ENCODE data around the gene IL22RA1.

The IL22RA1 gene

GRCh38 chr1:24075590-24075854 is 67.4 kb downstream of the IL22RA1 start:
- no peak for TF ChIP-seq SIN3A (IDR thresholded peaks at IDR 0.05; ENCODE audit: borderline replicate concordance, insufficient read depth, low read length)
- no peak for TF ChIP-seq FOXP2 (optimal IDR thresholded peaks at IDR 0.05; ENCODE audit: borderline replicate concordance, extremely low read depth, extremely low read length, insufficient read depth)
- TF ChIP-seq, protein P1, sequence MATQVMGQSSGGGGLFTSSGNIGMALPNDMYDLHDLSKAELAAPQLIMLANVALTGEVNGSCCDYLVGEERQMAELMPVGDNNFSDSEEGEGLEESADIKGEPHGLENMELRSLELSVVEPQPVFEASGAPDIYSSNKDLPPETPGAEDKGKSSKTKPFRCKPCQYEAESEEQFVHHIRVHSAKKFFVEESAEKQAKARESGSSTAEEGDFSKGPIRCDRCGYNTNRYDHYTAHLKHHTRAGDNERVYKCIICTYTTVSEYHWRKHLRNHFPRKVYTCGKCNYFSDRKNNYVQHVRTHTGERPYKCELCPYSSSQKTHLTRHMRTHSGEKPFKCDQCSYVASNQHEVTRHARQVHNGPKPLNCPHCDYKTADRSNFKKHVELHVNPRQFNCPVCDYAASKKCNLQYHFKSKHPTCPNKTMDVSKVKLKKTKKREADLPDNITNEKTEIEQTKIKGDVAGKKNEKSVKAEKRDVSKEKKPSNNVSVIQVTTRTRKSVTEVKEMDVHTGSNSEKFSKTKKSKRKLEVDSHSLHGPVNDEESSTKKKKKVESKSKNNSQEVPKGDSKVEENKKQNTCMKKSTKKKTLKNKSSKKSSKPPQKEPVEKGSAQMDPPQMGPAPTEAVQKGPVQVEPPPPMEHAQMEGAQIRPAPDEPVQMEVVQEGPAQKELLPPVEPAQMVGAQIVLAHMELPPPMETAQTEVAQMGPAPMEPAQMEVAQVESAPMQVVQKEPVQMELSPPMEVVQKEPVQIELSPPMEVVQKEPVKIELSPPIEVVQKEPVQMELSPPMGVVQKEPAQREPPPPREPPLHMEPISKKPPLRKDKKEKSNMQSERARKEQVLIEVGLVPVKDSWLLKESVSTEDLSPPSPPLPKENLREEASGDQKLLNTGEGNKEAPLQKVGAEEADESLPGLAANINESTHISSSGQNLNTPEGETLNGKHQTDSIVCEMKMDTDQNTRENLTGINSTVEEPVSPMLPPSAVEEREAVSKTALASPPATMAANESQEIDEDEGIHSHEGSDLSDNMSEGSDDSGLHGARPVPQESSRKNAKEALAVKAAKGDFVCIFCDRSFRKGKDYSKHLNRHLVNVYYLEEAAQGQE (IDR thresholded peaks at IDR 0.05; ENCODE audit: insufficient read depth in 1 of 2, low read depth in 2 of 2, low read length in 2 of 2): no peak
- no peak for TF ChIP-seq TAF1 (IDR thresholded peaks at IDR 0.05; ENCODE audit: borderline replicate concordance, insufficient read depth, low read length)
- no peak for TF ChIP-seq POLR2AphosphoS5 (IDR thresholded peaks at IDR 0.05; ENCODE audit: low read depth, low read length)

DNA sequence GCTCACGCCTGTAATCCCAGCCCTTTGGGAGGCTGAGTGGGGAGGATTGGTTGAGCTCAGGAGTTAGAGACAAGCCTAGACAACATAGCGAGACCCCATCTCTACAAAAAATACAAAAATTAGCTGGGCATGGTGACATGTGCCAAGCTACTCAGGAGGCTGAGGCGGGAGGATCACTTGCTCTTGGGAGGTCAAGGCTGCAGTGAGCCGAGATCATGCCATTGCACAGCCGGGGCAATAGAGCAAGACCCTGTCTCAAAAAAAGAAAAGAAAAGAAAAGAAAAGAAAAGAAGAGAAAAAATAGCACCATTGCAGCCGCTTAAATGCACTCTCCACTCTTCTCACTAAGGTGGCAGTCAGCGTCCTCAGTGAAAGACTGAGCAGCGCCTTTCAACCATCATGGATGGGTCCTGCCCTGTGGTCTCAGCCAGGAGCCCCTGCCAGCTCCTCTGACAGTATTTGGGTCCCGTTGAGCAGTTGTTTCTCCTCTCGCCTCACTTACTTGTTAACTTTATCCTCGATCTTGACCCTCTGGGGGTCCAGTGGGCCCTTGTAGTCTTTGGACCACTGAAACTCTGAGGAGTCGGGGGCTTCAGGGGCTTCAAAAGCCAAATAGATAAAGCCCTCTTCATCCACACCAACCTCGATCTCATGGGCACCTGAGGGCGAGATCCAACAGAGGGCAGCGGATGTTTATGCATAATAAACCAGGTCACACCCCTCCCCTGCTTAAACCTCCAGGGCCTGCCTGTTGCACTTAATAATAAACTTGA is 67.9 kb downstream of the IL22RA1 start:
- TF ChIP-seq SIN3A (IDR thresholded peaks at IDR 0.05; ENCODE audit: borderline replicate concordance, insufficient read depth, low read length) (no peak), POLR2AphosphoS5 (IDR thresholded peaks at IDR 0.05; ENCODE audit: low read depth, low read length) (no peak), TAF1 (IDR thresholded peaks at IDR 0.05; ENCODE audit: borderline replicate concordance, insufficient read depth, low read length) (no peak), FOXP2 (optimal IDR thresholded peaks at IDR 0.05; ENCODE audit: borderline replicate concordance, extremely low read depth, extremely low read length, insufficient read depth) (no peak)
- TF ChIP-seq, protein P1 (IDR thresholded peaks at IDR 0.05; ENCODE audit: insufficient read depth in 1 of 2, low read depth in 2 of 2, low read length in 2 of 2): no peak

DNA sequence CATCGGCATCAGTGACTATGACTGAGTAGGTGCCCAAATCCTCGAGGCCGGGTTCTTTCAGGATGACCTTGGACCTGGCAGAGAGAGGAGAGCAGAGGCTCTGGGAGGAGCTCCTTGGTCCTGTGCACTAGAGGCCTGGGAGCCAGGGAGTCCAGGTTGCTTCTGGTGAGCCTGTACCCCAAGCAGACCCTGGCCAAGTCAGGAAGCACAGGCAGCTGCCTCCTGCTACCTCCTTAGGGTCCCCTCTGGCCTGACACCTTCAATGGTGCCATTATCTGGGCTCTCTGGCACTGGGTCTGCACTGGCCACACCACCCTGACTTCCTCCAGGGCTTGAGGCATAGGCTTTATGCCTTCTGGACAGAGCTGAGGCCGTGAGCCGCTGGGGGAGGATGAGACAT is 68.7 kb downstream of the IL22RA1 start:
- no peak for TF ChIP-seq SIN3A (IDR thresholded peaks at IDR 0.05; ENCODE audit: borderline replicate concordance, insufficient read depth, low read length)
- TF ChIP-seq TAF1 (IDR thresholded peaks at IDR 0.05; ENCODE audit: borderline replicate concordance, insufficient read depth, low read length): no peak
- no peak for TF ChIP-seq POLR2AphosphoS5 (IDR thresholded peaks at IDR 0.05; ENCODE audit: low read depth, low read length)
- TF ChIP-seq FOXP2 (optimal IDR thresholded peaks at IDR 0.05; ENCODE audit: borderline replicate concordance, extremely low read depth, extremely low read length, insufficient read depth): no peak
- TF ChIP-seq, protein P1 (IDR thresholded peaks at IDR 0.05; ENCODE audit: insufficient read depth in 1 of 2, low read depth in 2 of 2, low read length in 2 of 2): no peak

DNA sequence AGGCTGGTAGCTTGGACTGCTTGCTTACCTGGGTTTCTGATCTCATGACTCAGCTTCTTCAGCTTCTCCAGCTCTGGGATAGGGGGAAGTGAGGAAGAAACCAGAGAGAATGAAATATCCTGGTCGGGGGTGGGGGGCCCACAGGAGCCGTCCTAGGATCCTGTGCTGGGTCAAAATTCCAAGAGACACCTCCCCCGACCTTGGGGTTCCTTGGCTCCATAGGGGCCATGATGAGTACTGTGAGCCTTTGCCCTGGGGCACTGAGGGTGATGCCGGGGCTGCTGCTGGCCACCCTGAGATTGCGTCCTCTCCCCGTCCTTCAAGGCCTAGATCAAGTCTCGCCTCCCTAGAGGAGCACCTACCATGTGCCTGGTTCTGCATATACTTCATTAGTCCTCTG is 71.0 kb downstream of the IL22RA1 start:
- TF ChIP-seq, protein P1 (IDR thresholded peaks at IDR 0.05; ENCODE audit: insufficient read depth in 1 of 2, low read depth in 2 of 2, low read length in 2 of 2): no peak
- no peak for TF ChIP-seq SIN3A (IDR thresholded peaks at IDR 0.05; ENCODE audit: borderline replicate concordance, insufficient read depth, low read length)
- TF ChIP-seq FOXP2 (optimal IDR thresholded peaks at IDR 0.05; ENCODE audit: borderline replicate concordance, extremely low read depth, extremely low read length, insufficient read depth): no peak
- TF ChIP-seq POLR2AphosphoS5 (IDR thresholded peaks at IDR 0.05; ENCODE audit: low read depth, low read length): no peak
- TF ChIP-seq TAF1 (IDR thresholded peaks at IDR 0.05; ENCODE audit: borderline replicate concordance, insufficient read depth, low read length): no peak

Data from PFSK-1 (cell line).